Psoas muscle (tissue), 8 donors: ENCODE data around the gene KCNJ5. TPM values are rescaled to one million over a fixed set of nuclear protein-coding genes. Genes with fewer than 3 reads are reported as not detected.
A peak's percentile ranks its signal among the peaks of the same experiment; 100 is the strongest.

Source experiments
- ATAC-seq, 4 donors: fragments of 200-7000 bp; cut with Tn5 transposase; one replicate each; pipeline ENCODE4 v1.9.1; 2020; ENCODE audit warnings: moderate library complexity in 3 of 4, mild to moderate bottlenecking in 2 of 4
- DNase-seq, 2 donors: peaks; one replicate each; pipeline ENCODE4 v3.0.0-alpha.2; 2020
- H3K27ac ChIP-seq: fragments of 200-600 bp; one replicate; pipeline ENCODE4 v1.8.0; 2022
- H3K27me3 ChIP-seq, 3 donors: fragments of 200-600 bp in 1 of 3; one replicate each; pipeline versions ENCODE4 v1.6.1 to v1.8.0; 2013 to 2022; ENCODE audit warnings: low read length in 2 of 3, mild to moderate bottlenecking in 2 of 3, moderate library complexity in 1 of 3; ENCODE audit not compliant: insufficient read depth in 3 of 3
- H3K36me3 ChIP-seq, 2 donors: fragments of 200-600 bp in 1 of 2; one replicate each; pipeline versions ENCODE4 v1.6.1 to v1.8.0; 2013 to 2022; ENCODE audit warnings: low read depth in 1 of 2, mild to moderate bottlenecking in 1 of 2, moderate library complexity in 1 of 2; ENCODE audit not compliant: insufficient read depth in 1 of 2
- H3K4me1 ChIP-seq: fragments of 200-600 bp; one replicate; pipeline ENCODE4 v1.8.0; 2022
- H3K4me3 ChIP-seq: fragments of 200-600 bp; one replicate; pipeline ENCODE4 v1.8.0; 2022; ENCODE audit warnings: mild to moderate bottlenecking
- H3K9me3 ChIP-seq: fragments of 200-600 bp; one replicate; pipeline ENCODE4 v1.8.0; 2022
- CTCF ChIP-seq: fragments of 200-600 bp; IDR thresholded peaks from one replicate; pipeline ENCODE4 v1.8.0; 2022; ENCODE audit warnings: antibody characterized with exemption
- WGBS, 3 donors: extraction: QIAGEN DNeasy Blood & Tissue Kit; methylation state at CpG; one replicate each; pipeline versions ENCODE4 v1.1.6 to v1.1.7; 2013; 5-methylcytosine and 5-hydroxymethylcytosine counted together
- intact Hi-C, 2 donors: fragments of 100-400 bp; cut with DNase I; formaldehyde crosslinking; loops; one replicate each; pipeline versions ENCODE4 v1.11.0 to v1.14.2; 2022
- polyA plus RNA-seq, 3 donors: library from polyadenylated mRNA; stranded (reverse); fragments of 200-250 nt; gene quantifications; one replicate each; pipeline ENCODE4 v1.2.3, GENCODE V29; 2013
- total RNA-seq, 4 donors: library from RNA; stranded (reverse); fragmentation: NEBNext Ultra II Directional in 2 of 4; extraction: Animal tissue kit (Norgen Biotek cat#: 25700) in 2 of 4; gene quantifications; one replicate each; pipeline versions ENCODE4 v1.2.1 to v1.2.4, GENCODE V29; 2021 to 2023
- donor health status: healthy with polysubstance abuse.
- donor health status: DM: no; HTN: no; CAD: no; lungs with moderate emphysema.
- donor health status: Bipolar disorder and iron deficiency.
- donor health status: healthy.
- donor health status: DM: yes; HTN: yes; CAD: no.
- donor health status: DM: no; HTN: no; CAD: no.
- donor health status: DM: no; HTN: no; CAD: no.
- donor health status: DM: yes; HTN: yes; CAD: no.

KCNJ5 gene
- total and polyA plus RNA-seq, 7 donors, result 0.01 to 0.46 (median 0.24) TPM

- H3K4me3 ChIP-seq, result no peak overlapping the region
- H3K36me3 ChIP-seq, result no peaks in the 10 kb centered on the region
- TF ChIP-seq CTCF, result no peak
- 87 to 89% (median 89%) methylated on average over 13 of the region's 13 CpGs for WGBS, 3 donors
- intact Hi-C loops, result no loop called here
- H3K27me3 ChIP-seq, result peaks cover 0 to 12% (median 0%) of the 10 kb centered on the region in 3 donors
- H3K9me3 ChIP-seq, result no peaks in the 10 kb centered on the region
- no peaks in the 10 kb centered on the region for H3K4me1 ChIP-seq
- no peak for ATAC-seq
- H3K27ac ChIP-seq, result no peak overlapping the region
- peak in 1 of 2 donors; percentile 40 for DNase-seq
Observed at GRCh38 chr11:128898580-128899344, 7.6 kb downstream of the KCNJ5 start.

GRCh38 chr11:128900468-128900867 is 9.3 kb downstream of the KCNJ5 start:
- no peak overlapping the region for H3K4me3 ChIP-seq
- H3K27me3 ChIP-seq, result peaks cover 0 to 20% (median 3%) of the 10 kb centered on the region in 3 donors
- H3K36me3 ChIP-seq, result no peaks in the 10 kb centered on the region
- intact Hi-C loops, result no loop called here
- no peaks in the 10 kb centered on the region for H3K9me3 ChIP-seq
- no peaks in the 10 kb centered on the region for H3K4me1 ChIP-seq
- TF ChIP-seq CTCF, result no peak
- WGBS, 3 donors, result 51 to 61% (median 56%) methylated on average over 4 of the region's 4 CpGs
- no peak for DNase-seq
- no peak for ATAC-seq
- no peak overlapping the region for H3K27ac ChIP-seq

GRCh38 chr11:128901653-128902514 is 10.7 kb downstream of the KCNJ5 start:
- Histone ChIP-seq H3K9me3 (no peaks in the 10 kb centered on the region), H3K4me3 (no peak overlapping the region), H3K27ac (no peak overlapping the region), H3K36me3 (no peaks in the 10 kb centered on the region), H3K4me1 (no peaks in the 10 kb centered on the region), H3K27me3 (peaks cover 0 to 28% (median 12%) of the 10 kb centered on the region in 3 donors)
- intact Hi-C loops, result no loop called here
- ATAC-seq, result no peak
- no peak for DNase-seq
- TF ChIP-seq CTCF, result no peak
- WGBS, 3 donors, result 63 to 68% (median 64%) methylated on average over 29 of the region's 29 CpGs

DNA sequence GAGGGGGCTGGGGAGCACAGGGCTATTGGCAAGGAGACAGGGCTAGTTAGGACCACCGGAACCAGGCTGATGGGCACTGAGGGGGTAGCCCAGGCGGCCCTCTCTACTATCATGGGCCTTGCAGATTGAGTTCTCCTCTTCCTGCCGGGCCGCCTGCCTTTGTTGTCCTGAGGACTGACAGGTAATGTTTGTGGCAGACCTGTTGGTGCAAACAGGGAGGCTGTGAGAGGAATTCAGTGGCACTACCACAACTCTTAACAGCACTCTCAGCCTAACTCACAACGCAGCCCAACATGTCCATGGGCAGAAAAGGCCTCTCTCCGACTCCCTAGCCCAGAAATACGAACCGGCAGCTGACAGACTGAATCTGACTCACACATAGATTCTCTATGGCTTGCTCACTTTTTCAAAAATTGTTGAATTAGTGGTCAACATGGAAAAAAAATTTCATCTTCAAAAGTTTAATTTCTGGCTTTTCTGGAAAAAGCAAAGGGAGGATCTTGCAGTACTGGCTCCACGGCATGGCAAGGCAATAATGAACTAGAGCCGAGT is 11.4 kb downstream of the KCNJ5 start:
- Histone ChIP-seq H3K27me3 (peaks cover 0 to 31% (median 14%) of the 10 kb centered on the region in 3 donors), H3K27ac (no peak overlapping the region), H3K9me3 (no peaks in the 10 kb centered on the region), H3K36me3 (no peaks in the 10 kb centered on the region), H3K4me1 (no peaks in the 10 kb centered on the region), H3K4me3 (no peak overlapping the region)
- no peak for TF ChIP-seq CTCF
- intact Hi-C loops, result no loop called here
- 85 to 88% (median 85%) methylated on average over 10 of the region's 10 CpGs for WGBS, 3 donors
- no peak for DNase-seq
- ATAC-seq, result no peak
